Neural cell (in vitro differentiated cells): ENCODE results near the gene DEFB110. TPM values are rescaled to one million over a fixed set of nuclear protein-coding genes. Genes with fewer than 3 reads are reported as not detected.

Source experiments
- H2AFZ ChIP-seq: fragments of 200-600, 300-800 bp; sonication (generic), shearing (Covaris generic); 2 replicates; pipeline ENCODE4 v1.6.0; 2014; ENCODE audit warnings: low read depth, mild to moderate bottlenecking, antibody characterized with exemption, low read length, moderate library complexity
- H3F3A ChIP-seq: fragments of 200-600 bp; shearing (Covaris generic); 2 replicates; pipeline ENCODE4 v1.6.1; 2016; ENCODE audit warnings: mild to moderate bottlenecking, moderate library complexity, mixed read lengths, antibody characterized with exemption, low read length; ENCODE audit not compliant: insufficient read depth, poor library complexity, severe bottlenecking
- H3K27ac ChIP-seq: fragments of 200-600, 300-800 bp; sonication (generic), shearing (Covaris generic); 2 replicates; pipeline ENCODE4 v1.5.1; 2014; ENCODE audit warnings: mild to moderate bottlenecking, low read length, moderate library complexity
- H3K27me3 ChIP-seq: fragments of 300-800, 200-600 bp; sonication (generic), shearing (Covaris generic); 2 replicates; pipeline ENCODE4 v1.6.0; 2014; ENCODE audit warnings: mild to moderate bottlenecking, low read depth, low read length, moderate library complexity; ENCODE audit not compliant: insufficient read depth
- H3K36me3 ChIP-seq: fragments of 300-800, 200-600 bp; sonication (generic), shearing (Covaris generic); 2 replicates; pipeline ENCODE4 v1.5.1; 2014; ENCODE audit warnings: mild to moderate bottlenecking, antibody characterized with exemption, low read length, moderate library complexity; ENCODE audit not compliant: insufficient read depth
- H3K4me2 ChIP-seq: fragments of 300-800, 200-600 bp; sonication (generic), shearing (Covaris generic); 2 replicates; pipeline ENCODE4 v1.6.0; 2014; ENCODE audit warnings: mild to moderate bottlenecking, low read length
- H3K4me3 ChIP-seq: fragments of 300-800, 200-600 bp; sonication (generic), shearing (Covaris generic); 2 replicates; pipeline ENCODE4 v1.5.1; 2014; ENCODE audit warnings: mild to moderate bottlenecking, low read length, moderate library complexity
- H3K79me2 ChIP-seq: fragments of 200-600 bp; shearing (Covaris generic); replicated peaks from 2 replicates; pipeline ENCODE4 v1.6.0; 2014; ENCODE audit warnings: mild to moderate bottlenecking, low read length, moderate library complexity; ENCODE audit not compliant: insufficient read depth
- H3K9ac ChIP-seq: fragments of 300-800, 200-600 bp; sonication (generic), shearing (Covaris generic); 2 replicates; pipeline ENCODE4 v1.6.1; 2016; ENCODE audit warnings: mild to moderate bottlenecking, low read length, mixed read lengths
- H3K9me2 ChIP-seq: fragments of 200-600 bp; shearing (Covaris generic); 2 replicates; pipeline ENCODE4 v1.6.1; 2016; ENCODE audit warnings: mild to moderate bottlenecking, low read length, mixed read lengths; ENCODE audit not compliant: insufficient read depth
- H3K9me3 ChIP-seq: fragments of 200-600, 300-800 bp; sonication (generic), shearing (Covaris generic); 2 replicates; pipeline ENCODE4 v1.6.1; 2016; ENCODE audit warnings: mild to moderate bottlenecking, mixed run types, low read length, moderate library complexity, mixed read lengths
- H4K20me1 ChIP-seq: fragments of 200-600 bp; shearing (Covaris generic); 2 replicates; pipeline ENCODE4 v1.6.1; 2016; ENCODE audit warnings: mild to moderate bottlenecking, mixed run types; ENCODE audit not compliant: insufficient read depth
- EP300 ChIP-seq: fragments of 450-650 bp; conservative IDR thresholded peaks from 2 replicates; pipeline ENCODE4 v1.6.1; 2014; ENCODE audit warnings: antibody characterized with exemption, mild to moderate bottlenecking, moderate library complexity; ENCODE audit not compliant: poor library complexity, severe bottlenecking
- EZH2 ChIP-seq: fragments of 200-600, 300-800 bp; shearing (Covaris generic), sonication (generic); IDR thresholded peaks from 2 replicates; pipeline ENCODE4 v1.6.1; 2014; ENCODE audit warnings: antibody characterized with exemption, low read length, borderline replicate concordance, mild to moderate bottlenecking; ENCODE audit not compliant: insufficient read depth, poor library complexity, severe bottlenecking
- MXI1 ChIP-seq: fragments of 450-650 bp; conservative IDR thresholded peaks from 2 replicates; pipeline ENCODE4 v1.6.1; 2014; ENCODE audit warnings: antibody characterized with exemption, mild to moderate bottlenecking; ENCODE audit not compliant: poor library complexity, severe bottlenecking
- POLR2AphosphoS5 ChIP-seq: IDR thresholded peaks from 2 replicates; pipeline ENCODE4 v1.6.1; 2012
- RAD21 ChIP-seq: fragments of 450-650 bp; conservative IDR thresholded peaks from 2 replicates; pipeline ENCODE4 v1.6.1; 2014; ENCODE audit warnings: antibody characterized with exemption, mild to moderate bottlenecking, moderate library complexity
- SMC3 ChIP-seq: fragments of 450-650 bp; conservative IDR thresholded peaks from 2 replicates; pipeline ENCODE4 v1.6.1; 2014; ENCODE audit warnings: antibody characterized with exemption, mild to moderate bottlenecking, moderate library complexity; ENCODE audit not compliant: poor library complexity
- TAF1 ChIP-seq: IDR thresholded peaks from 2 replicates; pipeline ENCODE4 v1.6.1; 2012; ENCODE audit warnings: low read depth
- polyA plus RNA-seq: library from polyadenylated mRNA; depleted of rRNA; stranded (reverse); fragments of >200 nt; gene quantifications from 2 replicates; pipeline ENCODE4 v1.2.3, GENCODE V29; 2014
- TF ChIP-seq, protein P1 (sequence below): IDR thresholded peaks from 2 replicates; pipeline ENCODE4 v1.6.1; 2012; ENCODE audit warnings: borderline replicate concordance
- TF ChIP-seq, protein P2 (sequence below): fragments of 450-650 bp; IDR thresholded peaks from 2 replicates; pipeline ENCODE4 v1.5.1; 2014; ENCODE audit warnings: antibody characterized with exemption, mild to moderate bottlenecking, moderate library complexity; ENCODE audit not compliant: poor library complexity, severe bottlenecking

DEFB110 gene
- polyA plus RNA-seq, 1 donor from 2014 or later = not detected

DNA sequence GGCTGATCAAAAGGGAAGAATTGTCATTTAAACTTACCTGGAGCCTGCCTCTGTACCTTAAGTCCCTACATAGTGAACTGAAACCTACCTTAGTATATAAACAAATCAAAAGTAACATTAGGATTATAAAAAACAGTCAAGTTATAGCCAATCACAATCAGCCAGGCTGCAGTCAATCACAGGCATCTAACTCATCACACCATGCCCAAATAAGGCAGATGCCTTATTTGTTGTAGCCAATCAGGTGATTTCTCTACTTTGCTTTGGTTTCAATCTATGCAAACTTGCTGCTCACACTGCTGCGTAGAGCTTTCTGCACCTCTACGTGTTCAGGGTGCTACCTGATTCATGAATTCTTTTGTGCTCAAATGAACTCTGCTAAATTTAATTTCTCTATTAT is 34.0 kb downstream of the DEFB110 start:
- H2AFZ ChIP-seq = no peak overlapping the region
- H3K27ac ChIP-seq = no peak overlapping the region
- no peaks in the 10 kb centered on the region for H3F3A ChIP-seq
- H3K4me3 ChIP-seq = no peak overlapping the region
- no peak overlapping the region for H3K9ac ChIP-seq
- H4K20me1 ChIP-seq = no peaks in the 10 kb centered on the region
- H3K27me3 ChIP-seq = no peaks in the 10 kb centered on the region
- no peaks in the 10 kb centered on the region for H3K36me3 ChIP-seq
- no peaks in the 10 kb centered on the region for H3K9me2 ChIP-seq
- no peak for TF ChIP-seq MXI1
- TF ChIP-seq TAF1 = no peak
- TF ChIP-seq, protein P1, sequence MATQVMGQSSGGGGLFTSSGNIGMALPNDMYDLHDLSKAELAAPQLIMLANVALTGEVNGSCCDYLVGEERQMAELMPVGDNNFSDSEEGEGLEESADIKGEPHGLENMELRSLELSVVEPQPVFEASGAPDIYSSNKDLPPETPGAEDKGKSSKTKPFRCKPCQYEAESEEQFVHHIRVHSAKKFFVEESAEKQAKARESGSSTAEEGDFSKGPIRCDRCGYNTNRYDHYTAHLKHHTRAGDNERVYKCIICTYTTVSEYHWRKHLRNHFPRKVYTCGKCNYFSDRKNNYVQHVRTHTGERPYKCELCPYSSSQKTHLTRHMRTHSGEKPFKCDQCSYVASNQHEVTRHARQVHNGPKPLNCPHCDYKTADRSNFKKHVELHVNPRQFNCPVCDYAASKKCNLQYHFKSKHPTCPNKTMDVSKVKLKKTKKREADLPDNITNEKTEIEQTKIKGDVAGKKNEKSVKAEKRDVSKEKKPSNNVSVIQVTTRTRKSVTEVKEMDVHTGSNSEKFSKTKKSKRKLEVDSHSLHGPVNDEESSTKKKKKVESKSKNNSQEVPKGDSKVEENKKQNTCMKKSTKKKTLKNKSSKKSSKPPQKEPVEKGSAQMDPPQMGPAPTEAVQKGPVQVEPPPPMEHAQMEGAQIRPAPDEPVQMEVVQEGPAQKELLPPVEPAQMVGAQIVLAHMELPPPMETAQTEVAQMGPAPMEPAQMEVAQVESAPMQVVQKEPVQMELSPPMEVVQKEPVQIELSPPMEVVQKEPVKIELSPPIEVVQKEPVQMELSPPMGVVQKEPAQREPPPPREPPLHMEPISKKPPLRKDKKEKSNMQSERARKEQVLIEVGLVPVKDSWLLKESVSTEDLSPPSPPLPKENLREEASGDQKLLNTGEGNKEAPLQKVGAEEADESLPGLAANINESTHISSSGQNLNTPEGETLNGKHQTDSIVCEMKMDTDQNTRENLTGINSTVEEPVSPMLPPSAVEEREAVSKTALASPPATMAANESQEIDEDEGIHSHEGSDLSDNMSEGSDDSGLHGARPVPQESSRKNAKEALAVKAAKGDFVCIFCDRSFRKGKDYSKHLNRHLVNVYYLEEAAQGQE = no peak
- no peaks in the 10 kb centered on the region for H3K79me2 ChIP-seq
- H3K4me2 ChIP-seq = no peak overlapping the region
- no peaks in the 10 kb centered on the region for H3K9me3 ChIP-seq

DNA sequence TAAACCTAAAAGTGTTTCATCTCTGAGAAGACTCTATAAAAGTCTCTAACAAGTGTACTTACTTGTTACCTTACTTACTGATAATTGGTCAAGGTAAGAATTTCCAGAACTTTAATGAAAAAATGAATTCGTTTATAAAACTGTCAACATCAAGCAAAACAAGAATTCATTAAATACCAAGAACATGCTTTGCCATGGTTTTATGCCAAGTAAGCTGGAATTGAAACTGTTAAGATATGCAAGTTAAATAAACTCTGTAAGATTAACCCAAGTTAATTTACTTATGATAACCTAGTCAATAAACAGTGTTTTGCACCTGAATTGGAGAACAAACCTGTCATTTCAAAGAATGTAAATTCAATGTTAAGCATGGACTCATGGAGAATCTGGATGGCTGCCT is 35.2 kb downstream of the DEFB110 start:
- Histone ChIP-seq H3K27ac (no peak overlapping the region), H3K9me2 (no peaks in the 10 kb centered on the region), H3F3A (no peaks in the 10 kb centered on the region), H3K79me2 (no peaks in the 10 kb centered on the region), H3K4me2 (no peak overlapping the region), H3K4me3 (no peak overlapping the region), H4K20me1 (no peaks in the 10 kb centered on the region), H3K9me3 (no peaks in the 10 kb centered on the region), H3K27me3 (no peaks in the 10 kb centered on the region), H3K36me3 (no peaks in the 10 kb centered on the region), H2AFZ (no peak overlapping the region), H3K9ac (no peak overlapping the region)
- TF ChIP-seq TAF1 (no peak), POLR2AphosphoS5 (no peak), EZH2 (no peak), EP300 (no peak), RAD21 (no peak), MXI1 (no peak), SMC3 (no peak)
- TF ChIP-seq, protein P2, sequence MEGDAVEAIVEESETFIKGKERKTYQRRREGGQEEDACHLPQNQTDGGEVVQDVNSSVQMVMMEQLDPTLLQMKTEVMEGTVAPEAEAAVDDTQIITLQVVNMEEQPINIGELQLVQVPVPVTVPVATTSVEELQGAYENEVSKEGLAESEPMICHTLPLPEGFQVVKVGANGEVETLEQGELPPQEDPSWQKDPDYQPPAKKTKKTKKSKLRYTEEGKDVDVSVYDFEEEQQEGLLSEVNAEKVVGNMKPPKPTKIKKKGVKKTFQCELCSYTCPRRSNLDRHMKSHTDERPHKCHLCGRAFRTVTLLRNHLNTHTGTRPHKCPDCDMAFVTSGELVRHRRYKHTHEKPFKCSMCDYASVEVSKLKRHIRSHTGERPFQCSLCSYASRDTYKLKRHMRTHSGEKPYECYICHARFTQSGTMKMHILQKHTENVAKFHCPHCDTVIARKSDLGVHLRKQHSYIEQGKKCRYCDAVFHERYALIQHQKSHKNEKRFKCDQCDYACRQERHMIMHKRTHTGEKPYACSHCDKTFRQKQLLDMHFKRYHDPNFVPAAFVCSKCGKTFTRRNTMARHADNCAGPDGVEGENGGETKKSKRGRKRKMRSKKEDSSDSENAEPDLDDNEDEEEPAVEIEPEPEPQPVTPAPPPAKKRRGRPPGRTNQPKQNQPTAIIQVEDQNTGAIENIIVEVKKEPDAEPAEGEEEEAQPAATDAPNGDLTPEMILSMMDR = no peak
- TF ChIP-seq, protein P1 = no peak
